Epidermal melanocyte (primary cell): ENCODE results near the gene NINL.
"Not testable (repeated sequence)": the region's sequence is repeated elsewhere in the genome, so short reads cannot be mapped to it uniquely, and the experiment has no call there.

Source experiments
- DNase-seq: peaks from one replicate; pipeline ENCODE4 v3.0.0; 2011; ENCODE audit warnings: low spot score; ENCODE audit not compliant: insufficient read length

NINL gene

GRCh38 chr20:25503936-25504335 is 81.4 kb downstream of the NINL start:
- DNase-seq = no peak

DNA sequence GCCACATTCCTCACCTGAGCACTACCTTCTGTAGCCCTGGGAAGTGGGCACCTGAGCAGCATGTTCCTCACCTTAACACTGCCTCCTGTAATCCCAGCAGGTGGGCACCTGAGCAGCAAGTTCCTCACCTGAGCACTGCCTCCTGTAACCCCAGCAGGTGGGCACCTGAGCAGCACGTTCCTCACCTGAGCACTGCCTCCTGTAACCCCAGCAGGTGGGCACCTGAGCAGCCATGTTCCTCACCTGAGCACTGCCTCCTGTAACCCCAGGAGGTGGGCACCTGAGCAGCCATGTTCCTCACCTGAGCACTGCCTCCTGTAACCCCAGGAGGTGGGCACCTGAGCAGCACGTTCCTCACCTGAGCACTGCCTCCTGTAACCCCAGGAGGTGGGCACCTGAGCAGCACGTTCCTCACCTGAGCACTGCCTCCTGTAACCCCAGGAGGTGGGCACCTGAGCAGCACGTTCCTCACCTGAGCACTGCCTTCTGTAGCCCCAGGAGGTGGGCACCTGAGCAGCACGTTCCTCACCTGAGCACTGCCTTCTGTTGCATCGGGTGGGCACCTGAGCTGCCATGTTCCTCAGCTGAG is 82.2 kb downstream of the NINL start:
- not testable (repeated sequence) for DNase-seq

GRCh38 chr20:25500880-25501351 is 84.4 kb downstream of the NINL start:
- DNase-seq = no peak

GRCh38 chr20:25499855-25500434 is 85.4 kb downstream of the NINL start:
- no peak for DNase-seq

DNA sequence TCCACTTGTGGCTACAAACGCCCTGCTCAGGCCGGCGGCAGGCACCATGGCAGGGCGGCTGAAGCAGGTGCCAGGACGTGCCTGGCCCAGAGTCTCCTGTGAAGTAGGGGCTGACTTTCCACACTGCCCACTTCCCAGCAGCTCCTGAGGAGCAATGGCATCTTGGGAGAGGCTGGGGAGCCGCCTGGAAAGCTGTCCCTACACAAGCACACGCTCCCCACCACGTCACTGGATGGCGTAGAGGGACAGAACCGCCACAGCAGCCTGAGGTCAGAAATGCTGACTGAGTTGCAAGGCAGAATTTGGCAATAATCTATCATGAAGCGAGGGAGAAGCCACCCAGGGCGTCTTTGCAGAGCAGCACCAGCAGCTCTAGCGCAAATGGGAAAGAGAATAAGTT is 86.3 kb downstream of the NINL start:
- DNase-seq = no peak

GRCh38 chr20:25498280-25498606 is 87.1 kb downstream of the NINL start:
- DNase-seq = no peak

DNA sequence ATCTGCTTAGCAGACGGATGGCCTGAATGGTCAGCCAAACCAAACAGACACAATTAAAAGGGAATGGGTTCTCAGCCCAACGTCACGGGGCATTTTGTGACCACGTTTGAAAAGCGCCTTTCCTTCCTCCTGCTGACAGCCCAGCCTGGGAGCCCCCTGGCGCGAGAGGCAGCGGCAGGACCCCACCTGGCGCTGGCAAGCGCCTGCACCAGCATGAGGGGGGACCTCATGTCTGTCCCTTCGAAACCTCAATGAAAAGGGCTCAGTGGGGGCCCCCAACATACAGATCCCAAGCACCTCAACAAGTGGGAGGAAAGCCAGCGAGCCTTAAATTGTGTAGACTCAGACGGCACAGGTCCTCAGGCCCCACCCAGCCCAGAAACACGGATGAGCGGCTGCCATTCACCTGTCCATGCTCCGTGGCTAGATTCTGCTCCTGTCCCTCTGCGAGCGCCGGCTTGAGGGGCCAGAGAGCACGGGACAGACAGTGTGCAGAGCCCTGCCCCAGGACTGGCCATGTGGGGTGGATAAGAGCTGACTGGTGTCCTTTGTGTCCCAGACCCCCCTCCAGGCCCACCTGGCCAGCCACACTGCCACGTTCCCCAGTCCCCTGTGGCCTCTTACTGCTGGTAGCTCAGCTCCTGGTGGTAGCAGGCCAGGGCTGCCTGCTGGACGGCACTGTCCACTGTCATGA is 87.6 kb downstream of the NINL start:
- no peak for DNase-seq

DNA sequence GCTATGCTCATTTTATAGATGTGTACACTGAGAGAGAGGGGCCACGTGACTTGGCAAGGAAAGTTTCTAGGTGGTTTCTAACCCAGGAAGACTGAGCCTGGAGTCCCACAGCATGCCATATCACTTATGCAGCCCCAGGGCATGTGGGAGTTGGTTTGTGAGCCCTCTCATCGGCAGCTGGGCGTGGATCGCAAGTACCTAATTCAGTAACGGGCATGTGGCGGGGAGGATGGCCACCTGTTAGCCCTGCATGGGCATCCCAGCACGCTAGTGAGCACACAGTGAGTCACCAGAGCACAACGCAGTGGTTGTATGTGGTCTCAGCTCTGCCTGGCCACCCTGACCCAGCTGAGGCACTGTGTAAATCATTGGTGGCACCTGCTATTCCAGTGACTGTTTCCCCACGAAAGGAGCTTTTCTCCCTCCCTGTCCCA is 88.3 kb downstream of the NINL start:
- no peak for DNase-seq

- no peak for DNase-seq
These were observed 89.0 kb downstream of the NINL start for GRCh38 chr20:25496165-25496967.

GRCh38 chr20:25495189-25495824 is 90.0 kb downstream of the NINL start:
- DNase-seq = no peak

GRCh38 chr20:25494506-25495188 is 90.7 kb downstream of the NINL start:
- DNase-seq = no peak

DNA sequence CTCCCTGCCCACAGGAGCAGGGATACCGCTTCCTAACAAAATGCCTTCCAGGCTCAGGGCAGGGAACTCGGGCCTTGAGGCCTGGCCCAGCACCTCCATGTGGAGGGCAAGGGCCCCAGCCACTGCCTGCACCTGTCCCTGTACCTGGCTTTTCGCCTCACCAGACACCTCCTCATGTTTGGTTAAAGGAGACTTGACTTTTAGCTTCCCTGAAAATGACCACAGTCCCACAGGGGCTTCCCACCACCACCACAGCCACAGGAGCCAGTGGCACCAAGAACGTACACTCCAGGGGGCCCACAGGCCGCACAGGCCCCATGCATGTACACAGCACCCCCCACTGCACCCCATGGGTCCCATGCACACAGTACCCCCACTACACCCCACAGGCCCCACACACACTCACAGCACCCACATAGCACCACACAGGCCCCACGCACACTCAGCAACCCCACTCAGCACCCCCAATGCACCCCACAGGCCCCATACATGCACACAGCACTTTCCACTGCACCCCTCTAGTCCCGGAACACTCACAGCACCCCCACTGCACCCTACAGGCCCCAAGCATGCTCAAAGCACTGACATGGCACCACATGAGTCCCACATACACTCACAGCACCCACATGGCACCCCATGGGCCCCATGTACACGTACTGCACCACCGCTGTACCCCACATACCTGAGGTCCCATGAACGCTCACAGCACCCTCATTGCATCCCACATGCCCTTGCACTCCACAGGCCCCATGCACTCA is 91.4 kb downstream of the NINL start:
- no peak for DNase-seq

DNA sequence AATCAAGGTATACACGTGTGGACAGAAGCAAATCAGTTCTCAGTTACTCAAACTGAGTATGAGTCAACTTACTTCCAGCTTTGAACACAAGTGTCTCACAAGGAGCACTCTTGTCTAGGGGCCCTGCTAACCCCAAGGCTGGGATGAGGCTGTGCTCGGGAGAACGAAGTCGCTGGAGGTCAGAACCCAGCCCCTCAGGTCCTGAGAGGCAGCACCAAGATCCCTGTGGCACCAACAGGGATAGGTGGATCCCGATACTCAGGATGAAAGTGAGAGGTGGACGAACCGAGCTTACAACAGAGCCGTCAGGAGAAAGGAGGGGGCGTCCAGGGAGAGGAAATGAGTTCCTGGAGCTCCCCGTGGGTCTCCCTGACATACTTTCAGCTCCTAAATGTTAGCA is 92.2 kb downstream of the NINL start:
- DNase-seq = no peak

DNA sequence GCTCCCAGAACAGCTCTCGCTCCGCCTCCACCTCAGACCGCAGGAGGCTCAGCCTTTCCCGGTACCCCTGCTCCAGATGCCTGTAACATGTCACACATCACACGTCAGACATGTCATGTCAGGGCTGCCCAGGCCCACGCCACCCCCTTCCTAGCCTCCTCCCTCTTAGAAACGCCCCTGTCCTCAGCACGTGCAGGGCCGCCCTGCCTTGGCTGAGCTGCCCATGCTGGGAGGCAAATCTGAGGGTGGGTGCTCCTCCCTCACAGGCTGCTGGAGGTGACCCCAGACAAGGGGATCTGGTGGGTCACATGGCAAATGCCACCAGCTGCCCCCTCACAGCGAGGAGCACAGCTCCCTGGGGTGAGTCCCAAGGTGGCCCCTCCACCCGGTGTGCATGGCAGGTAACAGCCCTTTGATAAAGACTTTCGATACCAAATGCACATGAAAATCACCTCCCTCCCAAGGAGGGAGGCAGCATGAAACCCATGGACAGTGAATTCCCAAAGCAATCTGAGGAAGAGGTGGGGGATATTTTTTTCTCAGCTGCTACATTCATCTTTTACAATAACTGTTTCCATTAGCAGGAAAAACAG is 93.8 kb downstream of the NINL start:
- no peak for DNase-seq

- no peak for DNase-seq
These were observed 94.5 kb downstream of the NINL start for GRCh38 chr20:25490656-25491445.

- DNase-seq = no peak
These were observed 96.0 kb downstream of the NINL start for GRCh38 chr20:25489221-25489871.

DNA sequence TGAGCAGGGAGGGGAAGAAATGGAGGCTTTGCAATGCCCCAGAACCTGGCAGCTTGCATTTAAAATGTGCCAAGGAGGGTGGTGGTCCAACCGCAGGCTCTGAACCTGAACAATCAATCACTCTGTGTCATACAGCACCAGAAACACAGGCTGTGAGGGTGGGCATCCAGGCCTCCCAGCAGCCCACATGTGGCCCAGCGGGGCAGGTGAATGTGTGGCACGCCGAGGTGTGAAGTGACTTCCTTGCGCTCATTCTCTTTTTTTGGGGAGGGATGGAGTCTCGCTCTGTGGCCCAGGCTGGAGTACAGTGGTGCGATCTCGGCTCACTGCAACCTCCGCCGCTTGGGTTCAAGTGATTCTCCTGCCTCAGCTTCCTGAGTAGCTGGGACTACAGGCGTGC is 97.4 kb downstream of the NINL start:
- no peak for DNase-seq

DNA sequence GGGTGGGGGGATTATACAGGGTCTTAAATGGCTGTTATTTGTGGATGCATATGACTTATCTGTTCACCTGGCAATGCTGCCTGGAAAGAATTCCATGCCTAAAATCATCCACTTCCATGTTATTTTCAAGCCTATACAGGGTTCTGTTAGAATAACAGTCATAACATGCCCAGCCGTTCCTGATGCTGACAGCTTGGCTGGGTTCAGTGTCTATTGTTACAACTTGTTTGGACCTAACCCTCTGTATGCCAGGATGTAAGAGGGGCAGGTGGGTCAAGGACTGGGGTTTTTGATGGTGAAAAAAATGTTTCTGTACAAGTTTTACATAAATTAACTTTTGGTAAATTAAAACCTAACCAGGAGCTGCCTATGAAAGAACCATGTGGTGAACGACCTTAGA is 98.0 kb downstream of the NINL start:
- no peak for DNase-seq

DNA sequence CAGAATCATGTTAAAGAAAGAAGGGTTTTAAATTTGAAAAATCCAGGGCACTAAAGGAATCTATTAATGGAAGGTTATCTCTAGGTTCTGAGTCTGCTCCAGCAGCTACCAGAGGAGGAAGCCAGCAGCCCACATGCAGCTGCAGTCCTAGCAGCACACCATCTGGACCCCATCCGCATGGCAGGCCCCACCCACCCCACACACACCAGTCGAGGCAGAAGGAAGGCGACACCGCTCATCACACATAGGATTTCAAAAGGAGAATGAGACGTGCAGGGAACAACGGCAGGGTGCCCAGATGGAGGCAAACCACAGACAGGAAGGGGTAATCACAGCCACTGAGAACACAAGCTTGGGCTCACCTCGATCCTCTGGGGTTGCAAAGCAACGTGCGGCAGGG is 99.0 kb downstream of the NINL start:
- DNase-seq = no peak
